K562 (cell line): ENCODE results near the gene KBTBD4. TPM values are rescaled to one million over a fixed set of nuclear protein-coding genes. Genes with fewer than 3 reads are reported as not detected.

Experiments used
- BCOR ChIP-seq: fragments of 450-650 bp; IDR thresholded peaks from 2 replicates; pipeline ENCODE4 v1.6.1; 2016
- CBFA2T2 ChIP-seq: fragments of 450-650 bp; conservative IDR thresholded peaks from 2 replicates; pipeline ENCODE4 v1.6.1; 2017; ENCODE audit warnings: mild to moderate bottlenecking
- CBFB ChIP-seq: sonication (generic); formaldehyde crosslinking; IDR thresholded peaks from 2 replicates; pipeline ENCODE4 v1.4.0; 2020; ENCODE audit warnings: mild to moderate bottlenecking, missing genetic modification reagents
- CCAR2 ChIP-seq: fragments of 200-400 bp; formaldehyde crosslinking; IDR thresholded peaks from 2 replicates; pipeline ENCODE4 v1.6.1; 2017; ENCODE audit warnings: mild to moderate bottlenecking, low read depth, low read length
- ESRRA ChIP-seq: fragments of 450-650 bp; IDR thresholded peaks from 2 replicates; pipeline ENCODE4 v1.6.1; 2014; ENCODE audit warnings: low read depth, mild to moderate bottlenecking, moderate library complexity, borderline replicate concordance
- ETV1 ChIP-seq: fragments of 450-650 bp; conservative IDR thresholded peaks from 2 replicates; pipeline ENCODE4 v1.6.1; 2016; ENCODE audit warnings: missing genetic modification characterization, control low read depth, low read depth, missing compliant biosample characterization
- HDAC8 ChIP-seq: fragments of 450-650 bp; IDR thresholded peaks from 2 replicates; pipeline ENCODE4 v1.6.1; 2016; ENCODE audit warnings: mild to moderate bottlenecking, missing genetic modification characterization, moderate library complexity, missing compliant biosample characterization
- HDGF ChIP-seq: fragments of 450-650 bp; IDR thresholded peaks from 2 replicates; pipeline ENCODE4 v1.6.1; 2016
- LEF1 ChIP-seq: fragments of 450-650 bp; IDR thresholded peaks from 2 replicates; pipeline ENCODE4 v1.6.1; 2016; ENCODE audit warnings: mild to moderate bottlenecking
- NCOA4 ChIP-seq: fragments of 450-650 bp; IDR thresholded peaks from 2 replicates; pipeline ENCODE4 v1.6.1; 2018; ENCODE audit warnings: mild to moderate bottlenecking; ENCODE audit not compliant: partially characterized antibody
- PHB2 ChIP-seq: fragments of 450-650 bp; IDR thresholded peaks from 2 replicates; pipeline ENCODE4 v1.6.1; 2017; ENCODE audit warnings: low read depth
- RCOR1 ChIP-seq, 2 experiments: IDR thresholded peaks; 2 replicates each; pipeline ENCODE4 v1.6.1; 2012; ENCODE audit warnings: low read depth in 2 of 2, low read length in 2 of 2, borderline replicate concordance in 1 of 2, improper control_type of control experiment in 1 of 2
- SMARCA5 ChIP-seq: fragments of 450-650 bp; IDR thresholded peaks from 2 replicates; pipeline ENCODE4 v1.6.1; 2016
- STAT5A ChIP-seq: IDR thresholded peaks from 2 replicates; pipeline ENCODE4 v1.6.1; 2012; ENCODE audit warnings: low read length, inconsistent platforms, borderline replicate concordance
- TRIM24 ChIP-seq, 2 experiments: fragments of 450-650 bp; IDR thresholded peaks; 2 replicates each; pipeline ENCODE4 v1.6.1; 2016
- YBX1 ChIP-seq: fragments of 450-650 bp; IDR thresholded peaks from 2 replicates; pipeline ENCODE4 v1.7.1; 2016; ENCODE audit warnings: mild to moderate bottlenecking
- ZC3H4 ChIP-seq: sonication (generic); formaldehyde crosslinking; IDR thresholded peaks from 2 replicates; pipeline ENCODE4 v1.9.0; 2021; ENCODE audit warnings: missing genetic modification reagents, borderline replicate concordance
- ZNF224 ChIP-seq: sonication (generic); formaldehyde crosslinking; IDR thresholded peaks from 2 replicates; pipeline ENCODE4 v1.8.0; 2022; ENCODE audit warnings: mild to moderate bottlenecking, missing genetic modification reagents
- ZNF274 ChIP-seq: IDR thresholded peaks from 2 replicates; pipeline ENCODE4 v1.6.1; 2011; ENCODE audit warnings: low read depth, mild to moderate bottlenecking, low read length, moderate library complexity, borderline replicate concordance
- ZNF3 ChIP-seq: fragments of 250-450 bp; sonication (Bioruptor Pico); IDR thresholded peaks from 2 replicates; pipeline ENCODE4 v1.5.0; 2021; ENCODE audit warnings: mild to moderate bottlenecking, moderate library complexity
- ZNF311 ChIP-seq: fragments of 250-450 bp; sonication (Bioruptor Pico); IDR thresholded peaks from 2 replicates; pipeline ENCODE4 v1.4.0; 2020; ENCODE audit warnings: mild to moderate bottlenecking, moderate library complexity
- ZNF408 ChIP-seq: fragments of 250-450 bp; sonication (Bioruptor Pico); IDR thresholded peaks from 2 replicates; pipeline ENCODE4 v1.4.0; 2020; ENCODE audit warnings: low read depth, mild to moderate bottlenecking, moderate library complexity
- ZNF778 ChIP-seq: fragments of 450-650 bp; formaldehyde crosslinking; IDR thresholded peaks from 2 replicates; pipeline ENCODE4 v1.4.0; 2020; ENCODE audit warnings: mild to moderate bottlenecking, moderate library complexity
- ZNF780A ChIP-seq: fragments of 250-450 bp; sonication (Bioruptor Pico); IDR thresholded peaks from 2 replicates; pipeline ENCODE4 v1.5.0; 2021; ENCODE audit warnings: mild to moderate bottlenecking
- ZNF785 ChIP-seq: fragments of 250-450 bp; sonication (Bioruptor Pico); IDR thresholded peaks from 2 replicates; pipeline ENCODE4 v1.4.0; 2020; ENCODE audit warnings: mild to moderate bottlenecking
- polyA plus RNA-seq, 8 experiments: library from polyadenylated mRNA; depleted of rRNA in 4 of 8; stranded (reverse) in 5 of 8; unstranded in 3 of 8; fragments of >200 nt; fragmentation: Nextera tagmentation in 2 of 8; fragmentation: Illumina TruSeq in 1 of 8; extraction: Ambion mirVana in 2 of 8; extraction: Trizol in 1 of 8; gene quantifications; 2 replicates each; pipeline versions ENCODE4 v1.2.1 to v1.2.3, GENCODE V29; 2011 to 2014; ENCODE audit warnings: inconsistent platforms in 1 of 8, missing spikeins in 1 of 8
- total RNA-seq, 7 experiments: library from RNA; depleted of rRNA in 6 of 7; stranded (reverse); fragments of >200 nt in 6 of 7; fragmentation: Illumina TruSeq in 2 of 7; extraction: Trizol in 2 of 7; gene quantifications; 2 replicates each; pipeline versions ENCODE4 v1.2.1 to v1.2.3, GENCODE V29; 2011 to 2021; ENCODE audit warnings: low replicate concordance in 1 of 7
- TF ChIP-seq, protein P1 (sequence below): fragments of 200-800 bp; sonication (Bioruptor generic); IDR thresholded peaks from 2 replicates; pipeline ENCODE4 v1.6.1; 2017; ENCODE audit warnings: missing genetic modification characterization, missing compliant biosample characterization
- TF ChIP-seq, protein P2 (sequence below): fragments of 450-650 bp; IDR thresholded peaks from 2 replicates; pipeline ENCODE4 v1.6.1; 2016; ENCODE audit warnings: mild to moderate bottlenecking

Gene KBTBD4
- total and polyA plus RNA-seq, 9 of the 15 experiments (the other 6 are each of a cell fraction or from before 2014, with no cell fraction given) = 7.0 to 33.9 (median 13.3) TPM

GRCh38 chr11:47578524-47579494 lies at the start of gene KBTBD4, which contains the start of gene NDUFS3 (continued):
- TF ChIP-seq ZNF224 (CRISPR knock-in tag) (no peak), ZC3H4 (no peak; the same call in 1 of the 2 replicates), ZNF780A (CRISPR knock-in tag) (no peak), CBFB (CRISPR knock-in tag) (peak; percentile 68; the same call in 1 of the 2 replicates), CCAR2 (0 out of 2 replicates have a peak, but pooled peaks have one; percentile 84), BCOR (peak; percentile 90), YBX1 (no peak), HDAC8 (tag) (0 out of 2 replicates have a peak, but pooled peaks have one; percentile 48), RCOR1 (IDR thresholded peaks at IDR 0.05; ENCODE audit: borderline replicate concordance in 1 of 2, low read depth in 2 of 2, low read length in 2 of 2) (peak in 1 of 2 experiments; percentile 61; a peak in 3 of 4 replicates), PHB2 (no peak), ZNF785 (CRISPR knock-in tag) (no peak), ZNF778 (CRISPR knock-in tag) (no peak), ESRRA (peak; percentile 99), ZNF3 (no peak), HDGF (no peak), ETV1 (tag) (peak; percentile 98), ZNF408 (no peak), SMARCA5 (peak; percentile 82), CBFA2T2 (no peak), ZNF274 (no peak), ZNF311 (CRISPR knock-in tag) (no peak), STAT5A (peak; percentile 54; the same call in 1 of the 2 replicates), TRIM24 (IDR thresholded peaks at IDR 0.05) (peak; percentile 82 to 100), LEF1 (peak; percentile 94), NCOA4 (no peak)
- TF ChIP-seq, protein P1, sequence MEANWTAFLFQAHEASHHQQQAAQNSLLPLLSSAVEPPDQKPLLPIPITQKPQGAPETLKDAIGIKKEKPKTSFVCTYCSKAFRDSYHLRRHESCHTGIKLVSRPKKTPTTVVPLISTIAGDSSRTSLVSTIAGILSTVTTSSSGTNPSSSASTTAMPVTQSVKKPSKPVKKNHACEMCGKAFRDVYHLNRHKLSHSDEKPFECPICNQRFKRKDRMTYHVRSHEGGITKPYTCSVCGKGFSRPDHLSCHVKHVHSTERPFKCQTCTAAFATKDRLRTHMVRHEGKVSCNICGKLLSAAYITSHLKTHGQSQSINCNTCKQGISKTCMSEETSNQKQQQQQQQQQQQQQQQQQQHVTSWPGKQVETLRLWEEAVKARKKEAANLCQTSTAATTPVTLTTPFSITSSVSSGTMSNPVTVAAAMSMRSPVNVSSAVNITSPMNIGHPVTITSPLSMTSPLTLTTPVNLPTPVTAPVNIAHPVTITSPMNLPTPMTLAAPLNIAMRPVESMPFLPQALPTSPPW = peak; percentile 90
- TF ChIP-seq, protein P2, sequence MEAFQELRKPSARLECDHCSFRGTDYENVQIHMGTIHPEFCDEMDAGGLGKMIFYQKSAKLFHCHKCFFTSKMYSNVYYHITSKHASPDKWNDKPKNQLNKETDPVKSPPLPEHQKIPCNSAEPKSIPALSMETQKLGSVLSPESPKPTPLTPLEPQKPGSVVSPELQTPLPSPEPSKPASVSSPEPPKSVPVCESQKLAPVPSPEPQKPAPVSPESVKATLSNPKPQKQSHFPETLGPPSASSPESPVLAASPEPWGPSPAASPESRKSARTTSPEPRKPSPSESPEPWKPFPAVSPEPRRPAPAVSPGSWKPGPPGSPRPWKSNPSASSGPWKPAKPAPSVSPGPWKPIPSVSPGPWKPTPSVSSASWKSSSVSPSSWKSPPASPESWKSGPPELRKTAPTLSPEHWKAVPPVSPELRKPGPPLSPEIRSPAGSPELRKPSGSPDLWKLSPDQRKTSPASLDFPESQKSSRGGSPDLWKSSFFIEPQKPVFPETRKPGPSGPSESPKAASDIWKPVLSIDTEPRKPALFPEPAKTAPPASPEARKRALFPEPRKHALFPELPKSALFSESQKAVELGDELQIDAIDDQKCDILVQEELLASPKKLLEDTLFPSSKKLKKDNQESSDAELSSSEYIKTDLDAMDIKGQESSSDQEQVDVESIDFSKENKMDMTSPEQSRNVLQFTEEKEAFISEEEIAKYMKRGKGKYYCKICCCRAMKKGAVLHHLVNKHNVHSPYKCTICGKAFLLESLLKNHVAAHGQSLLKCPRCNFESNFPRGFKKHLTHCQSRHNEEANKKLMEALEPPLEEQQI = peak; percentile 97
